GM18502 (cell line): ENCODE data around the gene THRSP.
A peak's percentile ranks its signal among the peaks of the same experiment; 100 is the strongest.
"Not testable (repeated sequence)": the region's sequence is repeated elsewhere in the genome, so short reads cannot be mapped to it uniquely, and the experiment has no call there.

Experiments
- ATAC-seq: cut with Tn5 transposase; IDR thresholded peaks from one replicate; pipeline ENCODE4 v1.9.1; 2021; ENCODE audit warnings: mild to moderate bottlenecking; ENCODE audit not compliant: unreplicated experiment, poor library complexity

THRSP gene

DNA sequence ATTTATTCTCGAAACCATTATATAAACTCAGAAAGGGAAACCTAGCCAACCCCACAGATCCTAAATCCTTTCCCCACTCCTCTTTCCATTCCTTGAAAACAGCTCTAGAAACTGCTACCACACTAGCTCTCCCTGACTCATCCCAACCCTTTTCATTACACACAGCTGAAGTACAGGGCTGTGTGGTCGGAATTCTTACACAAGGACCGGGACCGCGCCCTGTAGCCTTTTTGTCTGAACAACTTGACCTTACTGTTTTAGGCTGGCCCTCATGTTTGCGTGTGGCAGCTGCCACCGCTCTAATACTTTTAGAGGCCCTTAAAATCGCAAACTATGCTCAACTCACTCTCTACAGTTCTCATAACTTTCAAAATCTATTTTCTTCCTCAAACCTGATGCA, 20.8 kb downstream of the THRSP start:
- ATAC-seq: not testable (repeated sequence)

DNA sequence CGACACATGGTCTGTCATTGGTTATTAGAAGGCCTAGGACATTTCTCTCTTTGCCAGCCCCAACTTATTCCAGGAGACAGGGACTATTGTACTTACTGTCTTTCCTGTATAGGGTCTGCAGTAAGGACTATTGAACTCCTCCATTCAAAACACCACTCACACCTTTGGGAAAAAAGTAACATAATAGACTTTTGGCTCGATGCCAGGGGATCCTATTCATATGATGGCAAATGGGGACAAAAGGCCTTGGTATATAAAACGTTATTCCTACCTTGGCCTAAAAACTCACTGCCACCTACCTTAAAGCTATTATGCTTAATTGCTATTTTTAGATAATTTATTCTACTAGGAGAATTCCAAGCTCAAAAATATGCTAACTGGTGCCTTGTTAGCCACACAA, 22.3 kb downstream of the THRSP start:
- ATAC-seq: no peak

GRCh38 chr11:78086521-78087074, 22.9 kb downstream of the THRSP start:
- ATAC-seq: not testable (repeated sequence)

- ATAC-seq: no peak
Measured at GRCh38 chr11:78094250-78094649, 30.6 kb downstream of the THRSP start.

DNA sequence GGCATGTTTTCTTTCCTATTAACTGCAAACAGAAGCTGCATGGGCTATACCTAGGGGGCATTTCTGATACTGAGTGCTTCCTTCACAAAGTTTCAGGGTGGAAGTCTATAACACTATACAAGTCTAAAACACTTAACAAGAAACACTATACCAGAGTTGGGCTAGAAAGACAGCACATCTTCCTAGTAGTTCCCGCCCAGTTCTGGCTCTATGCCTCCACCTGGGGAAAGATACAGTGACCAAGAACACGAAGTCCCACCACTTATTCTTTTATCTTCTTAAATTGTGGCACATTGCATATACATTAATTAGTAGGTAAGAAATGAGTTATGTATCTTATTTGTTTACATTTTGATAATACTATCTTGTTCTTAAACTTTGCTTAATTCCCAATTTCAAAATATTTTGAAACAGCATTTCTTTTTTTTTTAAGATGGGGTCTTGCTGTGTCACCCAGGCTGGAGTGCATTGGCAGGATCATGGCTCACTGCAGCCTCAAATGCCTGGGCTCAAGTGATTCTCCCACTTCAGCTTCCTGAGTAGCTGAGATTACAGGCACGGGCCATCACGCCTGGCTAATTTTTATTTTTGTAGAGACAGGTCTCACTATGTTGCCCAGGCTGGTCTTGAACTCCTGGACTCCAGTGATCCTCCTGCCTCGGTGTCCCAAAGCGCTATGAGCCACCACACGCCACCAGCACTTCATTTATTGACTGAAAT, 34.2 kb downstream of the THRSP start:
- no peak for ATAC-seq

DNA sequence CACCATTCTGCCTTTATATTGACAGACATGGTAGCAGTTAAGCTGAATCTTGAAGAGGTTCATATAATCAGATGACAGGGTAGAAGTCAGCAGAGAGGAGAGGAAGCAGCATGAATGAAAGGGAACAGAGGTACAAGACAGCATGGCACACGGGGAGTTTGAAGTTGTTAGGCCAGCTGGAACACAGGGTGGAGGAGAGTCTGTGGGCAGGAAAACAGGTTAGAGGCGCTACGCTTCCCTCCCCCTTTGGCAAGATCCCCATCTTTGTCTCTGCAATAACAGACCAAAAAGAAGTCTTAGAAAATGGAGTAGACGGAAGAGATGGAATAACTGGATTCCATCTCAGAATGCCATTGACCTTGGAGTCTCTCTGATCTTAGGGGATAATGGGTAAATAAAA, 36.0 kb downstream of the THRSP start:
- ATAC-seq: no peak

DNA sequence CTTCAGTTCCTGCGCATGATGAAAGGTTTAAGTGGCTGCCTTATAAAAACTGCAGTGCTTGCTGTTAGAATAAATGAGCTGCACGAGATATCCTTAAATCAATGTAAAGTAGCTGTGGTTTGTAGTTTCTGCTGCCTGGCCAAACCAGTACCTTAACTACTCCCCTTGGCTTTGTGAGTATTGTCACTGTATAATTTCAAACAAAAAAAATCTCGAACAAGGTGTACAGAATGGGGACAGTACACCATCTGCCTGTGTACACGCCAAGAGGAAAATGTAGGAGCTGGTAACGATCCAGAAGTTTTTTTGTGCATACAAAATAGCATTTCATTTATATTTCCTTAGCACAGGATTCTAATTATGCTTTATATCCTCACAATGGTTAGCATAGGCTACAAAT, 36.6 kb downstream of the THRSP start:
- ATAC-seq: no peak

DNA sequence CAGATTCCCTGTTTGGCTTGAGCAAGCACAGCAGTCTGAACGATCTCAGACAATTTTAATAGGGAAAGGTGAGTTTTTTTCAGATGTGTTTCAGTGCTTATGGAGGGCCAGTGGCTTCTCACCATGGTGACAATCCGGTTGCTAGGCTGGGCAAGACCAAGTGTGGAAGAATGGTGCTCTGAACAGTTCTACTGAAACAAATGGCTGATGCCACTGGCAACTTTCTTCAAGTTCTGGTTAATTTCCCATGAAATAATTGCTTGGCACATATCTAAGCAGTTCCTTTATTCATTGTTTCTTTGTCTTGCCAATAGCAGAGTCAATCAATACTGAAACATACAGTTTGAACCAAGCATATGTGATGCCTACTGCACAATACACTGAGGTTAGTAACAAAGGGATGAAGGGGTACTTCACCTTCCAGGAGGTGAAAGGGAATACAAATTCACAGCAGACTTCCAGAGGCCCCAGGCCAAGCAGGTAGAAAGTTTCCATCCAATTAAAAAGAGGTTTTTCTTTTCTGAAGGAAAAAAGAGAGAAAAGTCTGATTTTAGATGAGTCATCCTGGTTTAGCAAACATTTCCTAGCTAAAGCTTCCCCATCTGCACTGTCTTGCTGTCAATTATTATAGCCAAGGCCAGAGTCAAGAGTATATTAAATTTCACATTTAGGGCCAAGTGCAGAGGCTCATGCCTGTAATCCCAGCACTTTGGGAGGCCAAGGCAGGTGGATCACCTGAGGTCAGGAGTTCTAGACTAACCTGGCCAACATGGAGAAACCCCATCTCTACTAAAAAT, 37.2 kb downstream of the THRSP start:
- ATAC-seq: no peak

DNA sequence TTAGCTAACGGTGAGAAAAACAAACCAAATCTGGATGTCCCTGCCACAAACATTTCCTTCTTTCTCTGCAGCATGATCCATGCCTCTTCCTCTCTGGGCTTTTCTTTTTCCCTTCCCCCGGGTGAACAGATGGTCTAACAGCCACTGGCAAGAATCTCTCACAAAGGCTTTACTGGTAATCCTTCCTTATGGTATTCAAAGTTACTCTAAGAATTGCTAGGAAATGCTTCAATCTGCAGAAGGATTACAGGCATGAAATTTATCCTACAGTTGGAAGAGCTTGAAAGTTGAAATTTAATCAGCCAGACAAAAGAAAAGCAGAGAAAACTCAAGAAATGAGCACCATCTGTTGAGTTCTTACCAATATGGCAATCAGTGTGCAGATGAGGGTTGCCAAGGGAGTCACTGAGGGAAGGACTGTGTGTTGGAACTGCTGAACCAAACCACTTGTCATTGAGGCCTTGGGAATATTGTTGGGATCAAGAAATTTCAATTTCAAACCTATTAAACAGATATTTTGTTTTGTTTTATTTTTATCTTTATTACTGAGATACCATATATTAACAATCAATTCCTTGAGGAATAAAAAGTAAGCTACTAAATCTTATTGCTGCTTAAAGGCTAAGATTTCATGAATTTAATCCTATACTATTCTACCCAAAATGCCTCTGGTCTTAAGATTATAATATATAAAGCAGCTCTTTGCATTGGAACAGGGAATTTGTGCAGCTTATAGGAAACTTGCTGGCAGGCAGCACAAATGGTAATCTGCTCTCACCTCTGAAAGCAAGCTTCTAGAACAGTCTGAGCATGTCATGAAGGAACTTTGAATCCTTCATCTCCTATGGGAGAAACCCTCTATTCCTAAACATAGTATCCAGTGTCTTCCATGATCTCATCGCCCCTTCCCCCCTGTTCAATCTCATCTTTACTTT, 45.7 kb downstream of the THRSP start:
- ATAC-seq: no peak

GRCh38 chr11:78110351-78110750, 46.7 kb downstream of the THRSP start:
- no peak for ATAC-seq

DNA sequence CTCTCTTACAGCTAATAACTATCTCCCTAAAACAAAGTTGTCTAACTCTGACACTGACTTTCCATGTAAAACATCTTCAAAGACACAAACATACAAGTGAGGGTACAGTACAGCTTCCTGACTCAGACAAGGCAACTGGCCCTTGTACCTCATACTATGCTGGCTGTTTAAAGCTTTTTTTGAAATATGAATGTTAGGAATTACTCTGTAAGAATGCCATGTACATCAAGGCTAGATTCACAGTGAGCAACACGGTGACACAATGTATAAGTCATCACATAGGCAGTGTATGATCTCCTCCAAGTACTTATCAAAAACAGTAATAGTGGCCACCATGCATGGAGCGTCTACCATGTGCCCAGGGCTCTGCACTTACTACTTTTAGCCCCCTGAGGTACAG, 47.2 kb downstream of the THRSP start:
- ATAC-seq: no peak

DNA sequence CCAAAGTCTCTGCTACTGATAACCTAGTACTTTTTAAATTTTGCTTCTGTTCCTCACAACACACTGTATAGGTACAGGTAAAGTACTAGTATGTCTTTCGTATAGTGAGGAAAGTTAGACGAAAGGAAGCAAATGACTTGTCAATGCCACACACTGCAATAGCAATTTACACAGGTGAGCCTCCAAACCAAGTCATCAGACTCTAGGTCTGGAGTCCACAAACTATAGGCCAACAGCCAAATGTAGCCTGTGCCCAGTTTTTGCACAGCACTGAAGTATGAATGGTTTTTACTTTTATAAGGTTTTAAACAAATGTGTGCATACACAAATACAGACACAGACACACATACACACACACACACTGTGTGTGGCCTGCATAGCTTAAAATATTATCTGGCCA, 47.6 kb downstream of the THRSP start:
- no peak for ATAC-seq

GRCh38 chr11:78112582-78113275, 49.1 kb downstream of the THRSP start:
- peak; percentile 58 for ATAC-seq
